ENCODE measurements around the gene ORM2. TPM values are rescaled to one million over a fixed set of nuclear protein-coding genes. Genes with fewer than 3 reads are reported as not detected.

ORM2 gene
- total RNA-seq, 2 donors from 2014 or later, result not detected

GRCh38 chr9:114341991-114342390 lies 12.3 kb downstream of the ORM2 start:
- Mint-ChIP-seq H3K4me3 (no peak overlapping the region), H3K9me3 (no peaks in the 10 kb centered on the region)

GRCh38 chr9:114342755-114343440 lies 13.2 kb downstream of the ORM2 start:
- peak overlapping the region; percentile 76 for H3K27ac Mint-ChIP-seq
- no peak overlapping the region for H3K4me3 Mint-ChIP-seq
- H3K4me1 Mint-ChIP-seq, result peaks cover 10% of the 10 kb centered on the region
- H3K27me3 Mint-ChIP-seq, result no peaks in the 10 kb centered on the region
- no peak for ATAC-seq (replicated peaks)
- H3K9me3 Mint-ChIP-seq, result no peaks in the 10 kb centered on the region
- H3K36me3 Mint-ChIP-seq (ENCODE audit: low read depth), result peaks cover 100% of the 10 kb centered on the region

More at GRCh38 chr9:114341991-114342390, 12.3 kb downstream of the ORM2 start:
- ATAC-seq (replicated peaks), result no peak
- Mint-ChIP-seq H3K36me3 (ENCODE audit: low read depth) (peaks cover 100% of the 10 kb centered on the region), H3K27me3 (no peaks in the 10 kb centered on the region), H3K27ac (peak overlapping the region; percentile 80), H3K4me1 (peaks cover 10% of the 10 kb centered on the region)

GRCh38 chr9:114343471-114344187 lies 14.0 kb downstream of the ORM2 start:
- Mint-ChIP-seq H3K9me3 (no peaks in the 10 kb centered on the region), H3K27ac (peak overlapping the region; percentile 76), H3K36me3 (ENCODE audit: low read depth) (peaks cover 100% of the 10 kb centered on the region), H3K27me3 (no peaks in the 10 kb centered on the region), H3K4me1 (peaks cover 17% of the 10 kb centered on the region), H3K4me3 (no peak overlapping the region)
- no peak for ATAC-seq (replicated peaks)

GRCh38 chr9:114344188-114344566 lies 14.5 kb downstream of the ORM2 start:
- no peak for ATAC-seq (replicated peaks)
- Mint-ChIP-seq H3K27me3 (no peaks in the 10 kb centered on the region), H3K36me3 (ENCODE audit: low read depth) (peaks cover 100% of the 10 kb centered on the region), H3K4me1 (peaks cover 23% of the 10 kb centered on the region), H3K27ac (peak overlapping the region; percentile 76), H3K9me3 (no peaks in the 10 kb centered on the region), H3K4me3 (no peak overlapping the region)

- H3K36me3 Mint-ChIP-seq (ENCODE audit: low read depth), result peaks cover 100% of the 10 kb centered on the region
- H3K4me3 Mint-ChIP-seq, result no peak overlapping the region
- no peaks in the 10 kb centered on the region for H3K27me3 Mint-ChIP-seq
- ATAC-seq (replicated peaks), result no peak
- H3K9me3 Mint-ChIP-seq, result no peaks in the 10 kb centered on the region
- H3K27ac Mint-ChIP-seq, result peak overlapping the region; percentile 76
- H3K4me1 Mint-ChIP-seq, result peaks cover 28% of the 10 kb centered on the region
Observed at GRCh38 chr9:114344692-114345091, 15.0 kb downstream of the ORM2 start.

GRCh38 chr9:114345493-114346065 lies 15.9 kb downstream of the ORM2 start:
- no peak for ATAC-seq (replicated peaks)
- H3K36me3 Mint-ChIP-seq (ENCODE audit: low read depth), result peaks cover 100% of the 10 kb centered on the region
- no peaks in the 10 kb centered on the region for H3K27me3 Mint-ChIP-seq
- H3K9me3 Mint-ChIP-seq, result no peaks in the 10 kb centered on the region
- H3K4me3 Mint-ChIP-seq, result no peak overlapping the region
- H3K4me1 Mint-ChIP-seq, result peaks cover 37% of the 10 kb centered on the region
- peak overlapping the region; percentile 76 for H3K27ac Mint-ChIP-seq

GRCh38 chr9:114346146-114346545 lies 16.5 kb downstream of the ORM2 start:
- ATAC-seq (replicated peaks), result no peak
- H3K4me3 Mint-ChIP-seq, result peak overlapping the region; percentile 30
- H3K27ac Mint-ChIP-seq, result peak overlapping the region; percentile 78
- H3K36me3 Mint-ChIP-seq (ENCODE audit: low read depth), result peaks cover 100% of the 10 kb centered on the region
- H3K27me3 Mint-ChIP-seq, result no peaks in the 10 kb centered on the region
- H3K4me1 Mint-ChIP-seq, result peaks cover 38% of the 10 kb centered on the region
- no peaks in the 10 kb centered on the region for H3K9me3 Mint-ChIP-seq

GRCh38 chr9:114347675-114348074 lies 18.0 kb downstream of the ORM2 start:
- H3K4me1 Mint-ChIP-seq, result peaks cover 34% of the 10 kb centered on the region
- no peak overlapping the region for H3K4me3 Mint-ChIP-seq
- H3K27me3 Mint-ChIP-seq, result no peaks in the 10 kb centered on the region
- no peaks in the 10 kb centered on the region for H3K9me3 Mint-ChIP-seq
- peak overlapping the region; percentile 88 for H3K27ac Mint-ChIP-seq
- no peak for ATAC-seq (replicated peaks)
- peaks cover 100% of the 10 kb centered on the region for H3K36me3 Mint-ChIP-seq (ENCODE audit: low read depth)

- H3K9me3 Mint-ChIP-seq, result no peaks in the 10 kb centered on the region
- ATAC-seq (replicated peaks), result no peak
- H3K4me1 Mint-ChIP-seq, result peaks cover 34% of the 10 kb centered on the region
- H3K27me3 Mint-ChIP-seq, result no peaks in the 10 kb centered on the region
- H3K4me3 Mint-ChIP-seq, result peak overlapping the region; percentile 58
- peaks cover 100% of the 10 kb centered on the region for H3K36me3 Mint-ChIP-seq (ENCODE audit: low read depth)
- peak overlapping the region; percentile 88 for H3K27ac Mint-ChIP-seq
Observed at GRCh38 chr9:114348261-114348905, 18.7 kb downstream of the ORM2 start.

GRCh38 chr9:114348906-114349482 lies 19.3 kb downstream of the ORM2 start:
- H3K36me3 Mint-ChIP-seq (ENCODE audit: low read depth), result peaks cover 100% of the 10 kb centered on the region
- no peaks in the 10 kb centered on the region for H3K9me3 Mint-ChIP-seq
- H3K4me1 Mint-ChIP-seq, result peaks cover 31% of the 10 kb centered on the region
- H3K27me3 Mint-ChIP-seq, result no peaks in the 10 kb centered on the region
- peak; percentile 93 for ATAC-seq (replicated peaks)
- peak overlapping the region; percentile 88 for H3K27ac Mint-ChIP-seq
- peak overlapping the region; percentile 58 for H3K4me3 Mint-ChIP-seq

GRCh38 chr9:114349713-114350480 lies 20.2 kb downstream of the ORM2 start:
- Mint-ChIP-seq H3K36me3 (ENCODE audit: low read depth) (peaks cover 100% of the 10 kb centered on the region), H3K27ac (peak overlapping the region; percentile 88), H3K4me3 (peak overlapping the region; percentile 58), H3K27me3 (no peaks in the 10 kb centered on the region), H3K4me1 (peaks cover 29% of the 10 kb centered on the region), H3K9me3 (no peaks in the 10 kb centered on the region)
- ATAC-seq (replicated peaks), result no peak

GRCh38 chr9:114350636-114351401 lies 21.1 kb downstream of the ORM2 start:
- peak overlapping the region; percentile 88 for H3K27ac Mint-ChIP-seq
- no peaks in the 10 kb centered on the region for H3K27me3 Mint-ChIP-seq
- ATAC-seq (replicated peaks), result peak; percentile 15
- H3K4me3 Mint-ChIP-seq, result peak overlapping the region; percentile 58
- peaks cover 29% of the 10 kb centered on the region for H3K4me1 Mint-ChIP-seq
- no peaks in the 10 kb centered on the region for H3K9me3 Mint-ChIP-seq
- peaks cover 100% of the 10 kb centered on the region for H3K36me3 Mint-ChIP-seq (ENCODE audit: low read depth)

- no peaks in the 10 kb centered on the region for H3K27me3 Mint-ChIP-seq
- peaks cover 33% of the 10 kb centered on the region for H3K4me1 Mint-ChIP-seq
- H3K36me3 Mint-ChIP-seq (ENCODE audit: low read depth), result peaks cover 100% of the 10 kb centered on the region
- H3K4me3 Mint-ChIP-seq, result peak overlapping the region; percentile 11
- peak overlapping the region; percentile 30 for H3K27ac Mint-ChIP-seq
- ATAC-seq (replicated peaks), result no peak
- H3K9me3 Mint-ChIP-seq, result no peaks in the 10 kb centered on the region
Observed at GRCh38 chr9:114351932-114352331, 22.3 kb downstream of the ORM2 start.

Measured in activated T-helper 17 cell treated with anti-CD3 and anti-CD28 coated beads, Interleukin-2, amount 50 U/mL, for 72 hours (primary cell).